DMS53 treated with DMSO at 0.1 percent for 48 hours (cell line): ENCODE measurements around the gene WARS2.

Source experiments
- DNase-seq: peaks from one replicate; lab custom pipeline; 2025; ENCODE audit not compliant: unreplicated experiment; lab: John Stamatoyannopoulos, UW

Gene WARS2

DNA sequence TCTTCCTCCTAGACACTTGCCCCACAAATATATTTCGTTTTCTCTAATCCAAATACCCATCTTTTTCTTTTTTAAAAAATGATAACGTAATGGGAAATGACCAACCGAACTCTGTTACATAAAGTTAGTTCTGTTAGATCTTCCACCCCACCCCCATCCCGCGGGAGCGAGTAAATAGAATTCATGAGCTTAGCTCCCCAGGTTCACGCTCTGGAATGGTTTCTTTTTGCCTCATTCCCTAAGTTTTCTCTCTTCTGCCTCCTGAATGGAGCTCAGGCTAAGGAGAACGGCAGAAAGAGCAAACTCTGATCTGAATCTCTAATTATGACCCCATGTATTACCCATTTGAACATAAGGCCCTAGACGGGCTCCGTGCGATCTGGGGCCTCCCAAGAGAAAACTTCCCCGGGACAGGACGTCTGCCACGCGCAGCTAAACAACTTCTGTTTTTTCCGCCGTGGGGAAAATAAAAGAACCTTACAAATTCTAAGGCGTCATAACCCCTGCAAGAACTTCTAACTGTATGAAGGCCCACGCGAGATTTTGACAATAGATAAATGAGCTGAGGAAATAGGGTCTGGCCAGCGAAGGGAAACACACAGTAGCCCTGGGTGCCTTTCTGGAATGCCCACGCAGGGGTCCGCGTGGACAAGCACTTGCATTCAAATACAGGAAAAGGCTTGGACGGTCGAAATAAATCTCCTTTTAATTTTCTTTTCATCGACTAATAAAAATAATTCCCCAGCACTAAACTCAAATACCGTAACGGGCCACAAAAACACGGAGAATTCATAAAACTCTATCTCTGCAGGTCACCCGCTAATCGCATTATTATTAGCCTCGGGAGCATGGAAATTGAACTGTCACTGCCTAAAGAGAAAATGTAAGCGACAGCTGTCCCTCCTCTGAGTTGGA lies 154.6 kb downstream of the WARS2 start:
- DNase-seq, result no peak

GRCh38 chr1:118984722-118985639 lies 155.5 kb downstream of the WARS2 start:
- DNase-seq, result no peak

DNA sequence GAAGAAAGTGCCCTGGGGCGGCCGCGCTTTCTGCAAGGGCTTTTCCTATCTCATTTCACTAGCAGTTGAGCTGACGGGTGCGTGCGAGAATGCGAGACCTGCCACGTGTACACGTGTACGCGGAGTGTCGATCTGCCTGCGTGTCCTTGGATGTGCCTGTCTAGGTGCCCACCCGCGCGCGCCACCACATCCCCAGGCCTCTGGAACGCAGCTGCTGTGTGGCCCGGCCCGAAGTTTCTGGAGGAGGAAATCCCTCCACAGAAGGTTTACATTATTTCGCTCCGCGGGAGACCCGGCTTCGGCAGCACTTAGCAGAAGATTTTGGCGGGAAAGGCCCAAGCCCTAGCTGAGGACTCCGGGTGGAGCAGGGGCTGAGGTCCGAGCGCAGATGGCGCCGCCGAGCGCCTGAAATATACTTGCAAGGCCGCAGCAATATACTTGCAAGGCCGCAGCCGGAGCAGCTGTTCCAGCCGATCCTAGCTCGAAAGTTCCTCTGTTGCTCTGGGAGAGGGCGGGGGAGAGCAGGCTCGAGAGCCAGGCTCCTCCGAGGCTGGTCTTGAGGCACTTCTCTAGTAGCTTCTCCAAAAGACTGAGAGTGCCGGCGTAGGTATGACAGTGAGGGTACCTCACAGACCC lies 156.2 kb downstream of the WARS2 start:
- DNase-seq, result no peak

DNA sequence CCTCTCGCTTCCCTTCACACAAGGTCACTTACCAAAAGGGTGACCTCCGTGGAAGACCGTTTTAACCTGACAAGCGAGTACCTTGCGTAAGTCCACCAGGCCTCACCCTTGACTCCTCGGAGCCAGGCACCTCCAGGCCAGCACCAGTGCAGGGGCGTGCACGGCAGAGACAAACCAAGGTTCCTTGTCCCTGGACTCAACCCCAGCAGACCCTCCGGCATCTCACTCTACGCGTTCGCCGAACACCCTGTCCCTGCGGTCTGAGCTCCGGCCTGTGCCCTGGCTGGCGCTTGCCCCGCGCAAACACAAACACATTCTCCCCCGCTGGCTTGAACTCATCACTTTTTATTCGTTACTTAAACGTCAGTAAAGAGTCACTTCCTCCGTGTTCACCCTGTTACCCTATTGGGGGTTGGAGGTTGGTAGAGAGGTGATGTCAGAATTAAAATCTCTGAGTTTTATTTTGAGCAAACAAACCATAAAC lies 156.9 kb downstream of the WARS2 start:
- no peak for DNase-seq

- no peak for DNase-seq
These were observed 157.5 kb downstream of the WARS2 start for GRCh38 chr1:118982821-118983557.

GRCh38 chr1:118982266-118982665 lies 158.2 kb downstream of the WARS2 start:
- DNase-seq, result no peak

GRCh38 chr1:118981436-118981835 lies 159.0 kb downstream of the WARS2 start:
- DNase-seq, result no peak
